ENCODE measurements around the gene RPS21.

RPS21 gene

DNA sequence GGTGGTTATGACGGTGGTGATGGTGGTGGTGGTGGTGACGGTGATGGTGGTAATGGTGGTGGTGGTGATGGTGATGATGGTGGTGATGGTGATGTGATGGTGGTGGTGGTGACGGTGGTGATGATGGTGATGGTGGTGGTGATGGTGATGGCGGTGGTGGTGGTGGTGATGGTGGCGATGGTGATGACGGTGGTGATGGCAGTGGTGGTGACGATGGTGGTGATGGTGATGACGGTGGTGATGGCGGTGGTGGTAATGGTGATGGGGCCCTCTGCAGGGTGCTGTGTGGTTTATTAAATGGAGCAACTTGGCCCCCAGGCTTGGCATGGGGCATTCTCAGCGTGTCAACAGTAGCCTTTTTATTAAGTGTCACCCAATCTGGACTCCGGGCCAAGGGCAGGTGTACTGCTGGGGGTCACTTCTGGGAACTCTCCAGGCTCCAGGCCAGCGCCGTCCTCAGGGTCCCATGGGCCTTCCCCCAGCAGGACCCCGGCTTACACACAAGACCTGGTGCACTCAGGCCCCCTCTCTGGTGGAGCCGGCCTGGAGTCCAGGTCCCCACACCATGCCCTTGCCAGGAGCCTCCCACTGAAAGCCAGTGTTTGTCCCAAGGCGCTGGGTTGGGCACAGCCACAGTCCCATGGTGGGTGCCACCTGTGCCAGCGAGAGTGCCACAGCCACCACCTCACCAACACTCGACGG, 11.4 kb downstream of the RPS21 start:
- no peak for DNase-seq

DNA sequence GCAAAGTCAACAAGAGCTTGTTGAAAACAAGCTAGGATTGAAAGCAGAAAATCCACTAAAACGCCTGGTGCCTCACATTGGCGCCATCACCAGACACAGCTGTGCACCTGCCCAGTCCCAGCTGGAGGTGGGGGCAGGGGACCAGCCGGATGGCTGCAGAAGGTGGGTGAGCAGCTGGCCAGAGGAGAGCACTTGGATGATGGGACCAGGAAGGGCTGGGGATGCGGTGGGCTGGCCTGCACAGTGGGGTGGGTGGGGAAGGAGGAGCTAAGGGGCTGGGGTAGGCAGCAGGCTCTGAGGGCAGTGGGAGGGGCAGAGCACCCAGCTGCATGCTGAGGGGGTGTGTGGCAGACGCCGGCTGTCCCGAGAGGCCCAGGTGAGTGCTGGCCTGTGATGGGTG, 13.1 kb downstream of the RPS21 start:
- no peak for DNase-seq

DNA sequence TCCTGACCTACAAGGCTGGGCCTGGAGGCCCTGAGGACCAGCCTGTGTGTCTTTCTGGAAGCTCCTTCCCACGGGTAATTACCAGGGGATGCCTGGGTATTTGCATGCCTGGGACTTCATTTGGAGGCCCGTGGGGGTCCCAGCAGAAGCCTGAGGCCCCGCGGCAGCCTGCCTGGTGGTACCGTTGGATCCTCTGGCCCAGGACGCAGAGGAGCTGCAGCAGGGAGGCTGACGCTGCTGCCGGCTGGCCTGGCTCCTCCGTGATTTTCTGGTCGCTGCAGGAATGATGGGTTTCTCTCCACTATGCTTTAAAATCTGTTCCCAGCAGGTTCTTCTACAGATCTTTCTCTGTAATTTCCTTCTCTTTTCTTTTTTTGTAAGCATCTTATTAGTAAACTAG, 13.6 kb downstream of the RPS21 start:
- no peak for DNase-seq

DNA sequence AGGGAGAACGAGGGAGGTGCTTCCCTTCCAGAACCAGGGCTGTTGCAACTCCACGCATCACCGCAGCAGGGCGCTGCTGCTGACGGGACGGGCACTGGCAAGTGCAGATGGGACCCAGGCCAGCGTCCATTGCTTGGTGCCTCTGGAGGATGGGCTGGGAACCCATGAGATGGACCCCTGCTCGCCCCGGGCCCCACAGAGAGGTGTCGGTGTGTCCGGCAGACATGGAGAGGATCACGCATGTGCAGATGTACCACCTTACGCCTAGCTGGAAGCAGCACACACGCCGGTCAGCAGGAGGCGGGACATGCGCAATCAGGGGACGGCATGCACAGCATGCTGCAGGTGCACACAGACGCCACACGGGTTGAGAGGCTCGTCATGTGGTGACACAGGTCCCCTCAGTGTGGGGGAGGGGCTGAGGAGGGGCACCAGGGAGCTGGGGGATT, 14.5 kb downstream of the RPS21 start:
- no peak for DNase-seq

DNA sequence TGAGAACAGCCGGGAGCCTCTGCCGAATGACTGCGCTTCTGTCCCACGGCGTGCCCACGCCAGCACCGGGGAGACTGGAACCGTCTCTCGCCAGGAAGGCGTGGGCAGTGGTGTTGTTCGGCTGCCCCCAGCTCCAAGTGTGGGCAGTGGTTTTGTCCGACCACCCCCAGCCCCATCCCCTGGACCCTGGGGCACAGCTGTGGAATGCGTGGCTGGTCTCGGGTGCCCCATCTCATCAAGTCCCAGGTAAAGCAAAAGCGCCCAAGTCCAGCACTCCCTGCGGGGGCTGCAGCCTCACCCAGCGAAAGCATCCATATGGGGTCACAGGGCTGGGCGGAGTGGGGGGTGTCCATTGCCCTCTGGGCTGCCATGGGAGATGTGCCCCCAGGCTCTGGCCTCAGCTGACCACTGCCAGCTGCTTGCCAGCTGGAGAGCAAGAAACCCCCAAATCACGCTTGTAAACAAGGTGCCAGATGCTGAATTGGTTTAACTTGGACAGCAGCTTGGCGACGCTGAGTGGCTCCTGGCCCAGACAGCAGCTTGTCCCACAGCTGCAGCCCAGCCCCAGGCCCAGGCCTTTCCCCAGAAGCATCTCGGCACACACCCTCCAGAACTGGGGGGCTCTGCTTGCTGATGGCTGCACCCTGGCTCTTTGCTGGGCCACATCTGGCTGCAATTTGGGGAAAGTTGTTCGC, 15.7 kb downstream of the RPS21 start:
- no peak for DNase-seq

DNA sequence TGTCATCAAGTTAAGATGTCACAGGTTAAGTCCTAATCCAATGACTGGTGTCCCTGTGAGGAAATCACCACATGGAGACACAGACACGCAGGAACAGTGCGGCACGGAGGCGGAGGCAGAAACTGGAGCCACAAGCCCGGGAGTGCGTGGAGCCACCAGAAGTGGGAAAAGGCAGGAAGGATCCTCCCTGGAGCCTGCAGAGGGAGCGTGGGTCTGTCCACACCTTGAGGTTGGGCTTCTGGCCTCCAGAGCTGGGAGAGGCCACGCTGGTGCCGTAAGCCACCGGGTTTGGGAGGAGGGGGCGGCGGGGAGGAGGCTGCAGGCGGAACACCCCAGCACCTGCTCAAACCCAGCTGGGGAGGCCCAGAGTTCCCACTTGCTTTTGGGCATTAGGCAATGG, 16.4 kb downstream of the RPS21 start:
- no peak for DNase-seq

DNA sequence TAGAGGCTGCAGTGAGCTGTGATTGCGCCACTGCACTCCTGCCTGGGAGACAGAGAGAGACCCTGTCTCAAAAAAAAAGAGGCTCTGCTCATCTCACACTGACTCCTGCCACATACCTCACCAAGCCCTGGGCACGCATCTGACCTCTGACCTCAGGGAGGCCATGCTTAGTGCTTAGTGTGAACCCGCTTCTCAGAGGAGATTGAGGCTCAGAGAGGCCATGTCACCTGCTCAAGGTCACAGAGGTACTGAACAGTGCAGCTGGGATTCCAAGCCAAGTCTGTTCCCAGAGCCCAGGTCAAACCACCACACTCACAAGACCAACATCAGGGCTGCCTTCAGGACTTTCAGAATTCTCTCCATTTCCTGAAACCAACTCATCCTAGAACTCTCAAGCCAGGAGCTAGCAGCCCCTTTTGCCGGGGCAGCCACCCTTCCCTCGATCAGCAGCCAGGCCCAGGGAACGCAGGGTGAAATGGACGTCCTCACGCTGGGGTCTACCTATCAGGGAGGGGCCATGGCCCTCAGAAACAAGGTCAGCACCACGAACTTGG, 17.3 kb downstream of the RPS21 start:
- no peak for DNase-seq

DNA sequence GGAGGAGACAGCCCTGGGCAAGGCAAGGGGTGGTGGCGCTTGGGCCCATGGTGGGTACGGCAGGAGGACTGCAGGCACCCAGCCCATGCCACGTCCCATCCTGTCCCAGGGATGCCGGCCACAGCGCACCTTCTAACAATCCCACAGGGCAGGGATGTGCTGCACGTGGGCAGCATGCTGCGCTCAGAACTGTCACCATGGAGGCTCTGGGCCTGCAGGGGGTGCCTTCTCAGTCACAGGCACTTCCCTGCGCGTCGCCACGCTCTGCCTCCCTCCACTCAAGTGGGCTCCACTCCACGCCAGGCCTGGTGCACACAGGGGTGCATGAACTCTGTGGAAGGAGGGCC, 17.8 kb downstream of the RPS21 start:
- DNase-seq, result no peak

DNA sequence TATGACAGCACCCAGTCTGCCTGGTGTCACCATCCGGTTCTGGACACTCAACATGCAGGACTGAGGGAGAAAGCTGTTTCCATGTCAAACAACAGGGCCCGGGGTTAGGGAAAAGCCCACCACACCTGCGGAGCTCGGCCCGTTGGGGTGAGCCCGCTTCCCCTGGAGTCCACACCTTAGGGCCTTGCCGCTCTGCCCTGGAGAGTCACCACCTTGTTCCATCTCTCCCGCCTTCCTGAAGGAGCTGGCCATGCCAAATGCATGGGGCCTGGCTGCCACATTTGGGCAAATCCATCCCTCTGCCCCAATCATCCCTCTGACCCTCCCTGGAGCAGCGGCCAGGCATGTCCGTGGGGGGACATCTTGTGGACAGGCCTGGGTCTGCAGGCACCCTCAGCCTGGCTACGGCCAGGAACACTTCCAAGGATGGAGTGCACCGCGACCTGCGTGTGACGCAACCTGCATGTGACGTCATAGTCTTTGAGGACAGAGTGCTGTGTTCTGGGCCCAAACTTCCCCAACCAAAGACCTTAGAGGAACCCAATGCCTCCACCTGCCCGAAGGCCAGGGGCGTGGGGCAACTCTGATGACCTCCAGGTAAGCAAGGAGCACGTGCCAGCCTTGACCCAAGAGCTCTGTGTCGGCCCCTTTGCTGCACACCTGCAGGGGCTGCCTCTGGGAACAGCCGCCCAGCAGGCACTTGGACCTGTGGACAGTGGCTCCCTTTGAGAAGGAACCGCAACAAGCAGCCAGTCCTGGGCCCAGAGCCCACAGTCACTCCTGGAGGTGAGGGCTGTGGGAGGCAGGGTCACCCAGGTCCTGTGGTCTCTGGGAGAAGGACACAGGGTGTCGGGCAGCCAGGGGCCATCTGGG, 18.4 kb downstream of the RPS21 start:
- DNase-seq, result no peak

DNA sequence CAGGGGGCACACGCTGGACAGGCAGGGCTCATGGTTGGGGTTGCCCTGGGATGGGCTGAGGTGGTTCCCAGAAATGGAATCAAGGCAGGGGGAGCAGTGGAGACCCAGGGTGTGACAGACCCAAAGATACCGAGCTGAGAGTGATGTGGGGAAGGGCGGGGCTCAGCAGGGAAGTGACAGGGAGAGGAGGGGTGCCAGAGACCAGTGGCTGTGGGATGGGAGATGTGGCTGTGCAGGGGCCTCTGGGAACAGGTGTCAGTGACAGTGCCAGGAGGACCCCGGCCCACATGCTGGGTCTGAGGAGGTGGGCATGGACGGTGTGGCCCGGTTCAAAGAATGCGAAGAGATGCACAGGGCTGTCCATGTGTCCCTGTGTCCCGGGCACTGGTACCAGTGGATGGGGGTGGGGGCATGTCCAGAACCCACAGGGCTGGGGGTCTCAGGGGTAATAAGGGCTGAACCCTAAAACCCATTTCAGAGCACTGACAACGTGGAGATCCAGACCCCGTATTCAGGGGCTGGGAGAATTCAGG, 19.1 kb downstream of the RPS21 start:
- no peak for DNase-seq

DNA sequence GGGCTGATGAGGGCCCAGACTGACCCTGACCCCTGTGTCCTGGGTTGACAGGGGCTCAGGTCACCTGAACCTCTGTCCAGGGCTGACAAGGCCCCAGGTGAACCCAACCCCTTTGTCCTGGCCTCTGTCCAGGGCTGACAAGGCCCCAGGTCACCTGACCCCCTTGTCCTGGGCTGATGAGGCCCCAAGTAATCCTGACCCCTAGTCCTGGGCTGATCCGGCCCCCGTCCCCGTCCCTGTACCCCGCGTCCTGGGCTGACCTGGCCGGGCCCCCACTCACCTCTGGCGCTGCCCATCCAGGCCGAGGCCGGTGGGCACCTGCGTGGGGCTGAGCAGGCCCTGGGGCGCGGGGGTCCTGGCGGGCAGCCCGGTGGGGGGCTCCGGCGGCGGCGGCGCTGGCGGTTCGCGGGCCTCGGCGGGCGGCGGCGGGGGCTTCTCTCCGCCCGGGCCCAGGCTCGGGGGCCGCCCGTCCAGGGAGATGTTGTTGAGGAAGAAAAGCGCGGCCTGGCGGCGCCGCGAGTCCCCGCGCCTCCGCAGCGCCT, 19.8 kb downstream of the RPS21 start:
- DNase-seq, result no peak

DNA sequence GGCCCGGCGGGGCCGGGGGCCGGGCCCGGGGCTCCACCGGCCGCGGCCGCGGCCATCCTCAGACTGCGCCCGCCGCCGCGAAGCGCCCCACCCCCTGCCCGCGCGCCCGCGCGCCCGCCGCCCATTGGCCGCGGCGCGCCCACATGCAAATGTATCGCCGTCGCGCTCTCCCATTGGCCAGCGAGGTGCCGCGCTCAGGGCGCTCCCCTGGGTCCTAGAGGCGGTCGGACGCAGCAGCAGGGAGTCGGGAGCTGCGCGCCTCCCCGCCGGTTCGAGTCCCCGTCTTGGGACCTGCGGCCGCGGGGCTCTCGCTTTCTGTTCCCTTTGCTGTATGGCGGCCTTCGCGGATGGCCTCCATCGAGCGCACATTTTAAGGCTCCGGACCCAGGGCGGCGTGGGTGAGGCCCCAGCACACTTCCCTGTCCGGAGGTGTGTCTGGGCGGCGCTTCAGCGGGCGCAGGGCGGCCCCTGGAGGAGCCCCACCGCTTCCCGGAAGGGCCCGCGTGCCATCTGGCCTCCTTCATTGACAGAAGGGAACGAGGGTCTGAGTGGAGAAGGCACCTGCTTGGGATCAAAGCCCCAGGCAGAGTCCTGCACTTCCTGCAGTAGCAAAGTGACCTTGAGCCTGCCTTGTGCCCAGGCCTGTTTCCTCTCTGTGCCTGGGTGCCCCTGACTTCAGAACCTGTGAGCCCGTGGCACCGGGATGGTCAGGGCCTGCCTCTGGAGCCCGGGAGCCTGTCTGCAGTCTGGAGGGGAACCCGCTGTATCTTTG, 20.5 kb downstream of the RPS21 start, which contains the start of gene CABLES2:
Gene CABLES2, minus strand, starts transcription at position 65 of the 772 bp plus-strand sequence. Its CDS starts 9 bp downstream, at position 56.
- DNase-seq, result peak; percentile 95

DNA sequence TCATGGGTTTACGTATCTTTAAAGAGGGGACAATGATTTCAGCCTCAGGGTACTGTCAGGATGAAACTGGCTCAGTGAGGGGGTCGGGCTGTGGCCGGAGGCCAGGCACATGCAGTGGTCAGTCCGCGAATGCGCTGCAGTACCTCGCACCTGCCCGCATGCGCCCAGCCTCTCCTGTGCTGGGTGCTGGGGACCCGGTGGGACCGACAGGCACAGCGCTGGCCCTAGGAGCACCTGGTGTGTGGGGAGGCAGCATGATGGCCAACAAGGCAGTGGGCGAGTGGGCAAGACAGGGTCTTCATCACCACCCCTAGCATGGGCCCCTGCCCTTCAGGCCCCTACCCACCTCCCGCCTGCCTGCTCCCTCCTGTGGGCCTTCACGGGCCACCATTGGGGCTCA, 21.2 kb downstream of the RPS21 start:
- DNase-seq, result no peak

DNA sequence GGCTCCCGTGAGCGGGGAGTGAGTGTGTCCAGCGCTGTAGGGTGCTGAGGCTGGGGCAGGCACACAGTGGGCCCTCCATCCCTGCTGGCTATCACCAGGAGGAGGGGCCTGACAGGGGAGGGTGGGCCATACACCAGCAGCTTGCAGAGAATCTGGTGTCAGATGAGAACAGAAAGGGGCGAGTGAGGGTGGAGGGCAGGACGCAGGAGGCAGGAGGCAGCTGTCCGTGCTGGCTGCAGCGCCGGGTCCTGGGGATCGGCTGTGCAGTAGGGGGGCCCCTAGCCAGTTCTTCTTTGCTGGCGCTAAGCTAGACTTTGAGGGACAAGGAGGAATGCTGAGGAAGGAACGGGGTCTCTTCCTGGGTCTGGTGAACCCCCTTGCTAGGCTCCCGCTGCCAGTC, 21.7 kb downstream of the RPS21 start:
- DNase-seq, result no peak

DNA sequence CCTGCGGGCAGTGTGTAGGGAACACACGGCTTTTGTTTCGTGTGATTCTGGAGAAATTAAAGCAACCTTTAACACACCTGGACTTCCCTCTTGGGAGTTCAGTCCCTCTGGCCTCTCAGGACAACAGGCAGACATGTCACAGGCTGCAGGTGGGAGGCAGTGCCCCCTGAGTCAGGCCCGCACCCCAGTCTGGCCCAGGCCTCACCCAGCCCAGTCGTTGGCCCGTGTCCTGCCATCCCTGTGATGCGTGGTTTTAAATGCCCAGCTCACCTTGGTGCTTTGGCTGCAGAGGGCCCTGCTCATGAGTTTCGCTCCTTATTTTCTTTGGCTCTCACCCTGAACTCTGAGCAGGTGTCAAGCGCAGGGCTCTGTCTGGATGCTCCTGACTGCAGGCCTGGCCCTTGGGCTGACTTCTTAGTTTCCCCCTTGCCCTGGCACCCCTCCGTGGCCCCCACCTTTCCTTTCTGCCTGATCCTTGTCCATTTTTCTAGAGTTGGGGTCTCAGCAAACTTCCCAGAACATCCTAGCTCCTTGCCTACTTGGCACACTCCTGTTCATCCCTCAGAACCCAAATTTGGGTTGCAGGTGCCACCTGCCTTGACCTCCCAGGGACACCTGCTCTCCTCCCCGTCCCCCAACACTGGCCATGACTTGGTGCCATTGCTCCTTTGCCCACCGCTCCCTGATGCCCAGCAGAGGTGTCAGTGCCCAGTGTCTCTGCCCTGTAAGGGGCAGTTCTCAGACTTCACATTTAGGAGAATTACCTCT, 22.4 kb downstream of the RPS21 start:
- DNase-seq, result no peak

DNA sequence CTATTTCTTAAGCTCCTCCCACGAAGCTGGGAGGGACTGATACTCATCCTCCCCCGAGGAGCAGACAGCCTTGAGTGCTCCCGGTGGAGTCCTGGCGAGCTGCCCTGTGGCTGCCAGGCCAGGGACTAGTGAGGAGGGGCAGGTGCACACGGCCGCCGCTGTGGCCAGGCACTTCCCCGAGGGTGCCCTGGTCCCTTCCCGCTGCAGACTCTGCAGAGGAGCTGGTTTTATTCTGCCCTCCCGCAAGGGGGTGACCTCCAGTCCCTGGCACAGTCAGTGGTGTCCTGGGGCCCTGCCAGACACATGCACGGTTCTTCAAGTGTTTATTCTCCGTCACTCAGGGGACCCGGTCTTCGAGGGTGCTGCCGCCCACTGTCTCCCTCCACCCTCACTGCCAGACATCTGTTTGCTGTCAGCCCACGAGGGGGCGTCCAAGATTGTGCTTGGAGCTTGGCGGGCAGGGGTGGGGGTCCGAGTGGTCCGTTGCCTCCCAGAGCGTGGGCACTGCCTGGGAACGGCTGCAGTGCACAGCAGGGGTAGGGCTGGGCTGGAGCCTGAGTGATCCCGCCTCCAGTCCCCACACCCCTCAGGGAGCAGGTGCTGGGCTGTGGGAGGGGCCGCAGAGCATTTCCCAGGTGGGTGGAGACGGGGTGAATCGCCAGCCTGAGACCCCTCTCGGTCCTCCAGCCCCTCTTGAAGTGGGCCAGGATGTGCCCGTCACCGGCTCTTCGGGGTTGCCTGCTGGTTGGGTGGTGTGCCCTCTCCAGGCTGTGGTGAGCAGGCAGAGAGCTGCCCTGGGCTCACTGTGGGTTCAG, 23.2 kb downstream of the RPS21 start:
- DNase-seq, result peak; percentile 66

DNA sequence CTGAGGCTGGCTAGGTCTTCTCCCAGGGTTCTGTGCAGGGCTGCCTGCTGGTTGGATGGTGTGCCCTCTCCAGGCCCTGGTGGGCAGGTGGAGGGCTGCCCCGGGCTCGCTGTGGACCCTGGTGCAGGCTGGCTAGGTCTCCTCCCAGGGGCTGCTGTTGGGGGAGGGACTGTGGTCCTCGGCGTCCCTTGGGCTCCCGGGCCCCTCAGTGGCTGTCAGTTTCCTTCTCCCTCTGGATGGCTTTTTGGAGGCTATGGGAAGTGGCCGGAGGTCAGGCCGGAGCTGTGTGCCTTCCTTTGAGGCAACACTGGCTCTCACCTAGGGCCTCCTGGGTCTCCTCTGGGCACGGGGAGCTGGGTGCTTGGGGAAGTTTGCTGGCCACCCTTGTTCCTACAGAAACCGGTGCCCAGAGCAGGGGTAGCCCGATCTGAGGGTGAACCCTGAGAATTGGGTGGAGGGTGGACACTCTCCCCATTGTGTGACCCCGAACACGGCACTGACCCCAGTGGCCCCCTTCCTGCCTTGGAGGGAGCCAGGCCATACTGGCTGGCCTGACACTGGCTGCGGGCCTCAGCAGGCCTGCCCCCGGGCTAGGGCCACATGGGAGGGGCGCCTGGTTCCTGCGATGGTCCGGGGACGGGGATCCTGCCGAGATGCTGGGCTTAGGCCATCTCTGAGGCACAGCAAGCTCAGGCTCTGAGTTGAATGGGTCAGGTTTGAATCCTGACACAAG, 24.0 kb downstream of the RPS21 start:
- DNase-seq, result no peak

DNA sequence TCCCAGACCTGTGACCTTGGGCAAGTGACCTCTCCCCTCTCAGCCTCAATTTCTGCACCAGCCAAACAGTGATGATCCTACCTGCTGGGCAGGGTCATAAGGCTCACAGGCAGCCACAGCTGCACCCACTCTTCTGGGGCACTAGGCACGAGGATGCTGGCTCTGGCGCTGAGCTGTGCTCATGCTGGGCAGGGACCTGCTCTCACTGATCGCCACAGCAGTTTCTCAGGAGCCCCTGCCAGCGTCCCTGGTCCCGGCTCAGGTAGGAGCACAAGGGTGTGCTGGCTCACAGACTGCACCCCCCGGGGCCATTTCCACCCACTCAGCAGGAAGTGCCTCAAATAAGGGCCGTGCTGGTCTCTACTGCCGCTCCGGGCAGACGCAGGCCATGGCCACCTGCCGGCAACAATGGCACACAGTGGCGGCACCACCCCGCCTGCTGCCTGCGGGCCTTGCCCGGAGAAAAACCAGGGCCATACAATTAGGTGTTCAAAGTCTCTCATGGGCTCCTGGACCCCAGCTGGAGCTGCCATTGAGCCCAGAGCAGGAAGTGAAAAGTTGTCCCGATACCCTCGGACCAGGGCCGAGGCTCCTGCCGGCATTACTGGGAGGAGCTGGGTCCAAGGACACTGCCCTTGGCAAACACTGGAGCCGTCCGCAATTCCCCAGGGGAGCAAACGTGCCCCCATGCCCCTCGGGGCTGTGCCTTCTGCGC, 24.7 kb downstream of the RPS21 start:
- no peak for DNase-seq

All from activated CD8-positive, alpha-beta memory T cell treated with anti-CD3 and anti-CD28 coated beads, Interleukin-2, amount 50 U/mL, for 48 hours (primary cell).